GM20000 (cell line): ENCODE measurements around the gene ALG2.

ENCODE experiments used
- DNase-seq: peaks from one replicate; pipeline ENCODE4 v3.0.0; 2012; ENCODE audit warnings: low spot score
- CTCF ChIP-seq: IDR thresholded peaks from 2 replicates; pipeline ENCODE4 v1.5.1; 2012; ENCODE audit warnings: mild to moderate bottlenecking, control low read depth; ENCODE audit errors: extremely low read depth, missing control alignments

ALG2 gene

GRCh38 chr9:99237356-99237755 is 15.6 kb upstream of the ALG2 start:
- DNase-seq = no peak
- TF ChIP-seq CTCF = no peak

- DNase-seq = peak; percentile 73
- TF ChIP-seq CTCF = no peak
Measured at GRCh38 chr9:99235926-99236634, 14.3 kb upstream of the ALG2 start.

- TF ChIP-seq CTCF = no peak
Measured at GRCh38 chr9:99235069-99235468, 13.3 kb upstream of the ALG2 start.

GRCh38 chr9:99234618-99235017 is 12.9 kb upstream of the ALG2 start:
- no peak for TF ChIP-seq CTCF
- DNase-seq = no peak

More at GRCh38 chr9:99235069-99235468, 13.3 kb upstream of the ALG2 start:
- no peak for DNase-seq

- peak; percentile 94 for TF ChIP-seq CTCF
- DNase-seq = peak; percentile 50
Measured at GRCh38 chr9:99231711-99232110, 10.0 kb upstream of the ALG2 start.

GRCh38 chr9:99230206-99230605 is 8.5 kb upstream of the ALG2 start:
- TF ChIP-seq CTCF = no peak
- no peak for DNase-seq

GRCh38 chr9:99226054-99226453 is 4.3 kb upstream of the ALG2 start:
- no peak for TF ChIP-seq CTCF

More at GRCh38 chr9:99226054-99226453, 4.3 kb upstream of the ALG2 start:
- no peak for DNase-seq
